Endothelial cell of umbilical vein (primary cell): ENCODE results near the gene TIAM1. TPM values are rescaled to one million over a fixed set of nuclear protein-coding genes. Genes with fewer than 3 reads are reported as not detected.

Experiments used
- BruUV-seq: library from RNA; stranded (reverse); fragments of 400-500 nt; replicated peaks from 2 replicates; lab custom pipeline; 2021; lab: Mats Ljungman, UMichigan
- CTCF ChIA-PET: fragments of 300-600, 350-600 bp; sonication (Branson Sonifier 250); formaldehyde crosslinking; loops from one replicate; lab custom pipeline; 2021; ENCODE audit warnings: antibody characterized with exemption, inconsistent platforms; lab: Charles Lee
- POLR2A ChIA-PET: fragments of 300-600, 350-600 bp; sonication (Branson Sonifier 250); formaldehyde crosslinking; loops from one replicate; lab custom pipeline; 2021; ENCODE audit warnings: antibody characterized with exemption, inconsistent platforms; lab: Charles Lee
- DNase-seq: peaks from one replicate; pipeline ENCODE4 v3.0.0-alpha.2; 2011; ENCODE audit warnings: low read depth, low spot score
- FAIRE-seq: peaks from 2 replicates; lab custom pipeline; 2011; peaks lifted over from hg19 to GRCh38; lab: Jason Lieb, UNC
- H2AFZ ChIP-seq: 2 replicates; pipeline ENCODE4 v1.6.0; 2012; ENCODE audit warnings: low read depth, low read length, control low read depth, inconsistent platforms
- H3K27ac ChIP-seq: 2 replicates; pipeline ENCODE4 v1.5.1; 2011; ENCODE audit warnings: low read depth, mild to moderate bottlenecking, control low read depth, low read length, moderate library complexity; ENCODE audit not compliant: insufficient read depth
- H3K27me3 ChIP-seq, 2 experiments: 2 replicates each; pipeline versions ENCODE4 v1.6.0 to v1.6.1; 2011; ENCODE audit warnings: low read length in 2 of 2, mixed read lengths in 1 of 2; ENCODE audit not compliant: control insufficient read depth in 2 of 2, insufficient read depth in 2 of 2
- H3K36me3 ChIP-seq, 2 experiments: 2 replicates in 1 of 2; 3 replicates in 1 of 2; pipeline ENCODE4 v1.5.1; 2011; ENCODE audit warnings: low read length in 2 of 2, mild to moderate bottlenecking in 1 of 2, moderate library complexity in 1 of 2; ENCODE audit not compliant: control insufficient read depth in 2 of 2, insufficient read depth in 2 of 2; ENCODE audit errors: extremely low read depth in 1 of 2
- H3K4me1 ChIP-seq: 3 replicates; pipeline ENCODE4 v1.5.1; 2011; ENCODE audit warnings: mild to moderate bottlenecking, low read length; ENCODE audit not compliant: control insufficient read depth, insufficient read depth; ENCODE audit errors: extremely low read depth
- H3K4me2 ChIP-seq: 2 replicates; pipeline ENCODE4 v1.6.1; 2011; ENCODE audit warnings: low read length, control low read depth, mixed read lengths; ENCODE audit not compliant: insufficient read depth
- H3K4me3 ChIP-seq, 3 experiments: fragments of 200-600 bp in 1 of 3; sonication (generic), shearing (Covaris generic) in 1 of 3; replicated peaks in 1 of 3; 2 replicates each; pipeline ENCODE4 v1.5.1; 2011 to 2016; ENCODE audit warnings: control low read depth in 3 of 3, low read length in 3 of 3, mild to moderate bottlenecking in 2 of 3, inconsistent platforms in 1 of 3, low read depth in 1 of 3, moderate library complexity in 1 of 3; ENCODE audit not compliant: insufficient read depth in 1 of 3
- H3K79me2 ChIP-seq: 2 replicates; pipeline ENCODE4 v1.6.0; 2012; ENCODE audit warnings: low read length, inconsistent platforms; ENCODE audit not compliant: control insufficient read depth, insufficient read depth
- H3K9ac ChIP-seq: replicated peaks from 2 replicates; pipeline ENCODE3; 2011; ENCODE audit warnings: low read length, control low read depth; ENCODE audit not compliant: insufficient read depth; ENCODE audit errors: extremely low read depth
- H3K9me1 ChIP-seq: replicated peaks from 3 replicates; pipeline ENCODE4 v1.6.0; 2011; ENCODE audit warnings: mild to moderate bottlenecking, low read length; ENCODE audit not compliant: control insufficient read depth, insufficient read depth; ENCODE audit errors: extremely low read depth
- H3K9me3 ChIP-seq: replicated peaks from 2 replicates; pipeline ENCODE4 v1.5.1; 2012; ENCODE audit warnings: low read length, inconsistent platforms; ENCODE audit not compliant: control insufficient read depth, insufficient read depth
- H4K20me1 ChIP-seq: replicated peaks from 2 replicates; pipeline ENCODE3; 2011; ENCODE audit warnings: mild to moderate bottlenecking, low read length; ENCODE audit not compliant: control insufficient read depth, insufficient read depth; ENCODE audit errors: extremely low read depth
- CTCF ChIP-seq, 2 donors: IDR thresholded peaks; 1 replicate in 1 of 2; 2 replicates in 1 of 2; pipeline ENCODE4 v1.5.1; 2011; ENCODE audit warnings: low read length in 2 of 2, mild to moderate bottlenecking in 2 of 2, moderate library complexity in 2 of 2, control low read depth in 1 of 2, inconsistent platforms in 1 of 2, low read depth in 1 of 2; ENCODE audit not compliant: insufficient read depth in 1 of 2; ENCODE audit errors: extremely low read depth in 1 of 2
- EZH2 ChIP-seq: IDR thresholded peaks from 2 replicates; pipeline ENCODE4 v1.6.1; 2012; ENCODE audit warnings: borderline replicate concordance, low read depth, mild to moderate bottlenecking, moderate library complexity, low read length, inconsistent platforms; ENCODE audit not compliant: severe bottlenecking
- FOS ChIP-seq: IDR thresholded peaks from 2 replicates; pipeline ENCODE4 v1.6.1; 2011; ENCODE audit warnings: mild to moderate bottlenecking, low read length, moderate library complexity, borderline replicate concordance; ENCODE audit not compliant: insufficient read depth
- GATA2 ChIP-seq: IDR thresholded peaks from 2 replicates; pipeline ENCODE4 v1.7.0; 2011; ENCODE audit warnings: low read depth, mild to moderate bottlenecking, moderate library complexity, mixed read lengths, low read length; ENCODE audit not compliant: insufficient read length, insufficient read depth
- JUN ChIP-seq: IDR thresholded peaks from 2 replicates; pipeline ENCODE4 v1.6.1; 2011; ENCODE audit warnings: borderline replicate concordance, low read depth; ENCODE audit not compliant: insufficient read length, insufficient read depth
- MAX ChIP-seq: IDR thresholded peaks from 2 replicates; pipeline ENCODE4 v1.6.1; 2011; ENCODE audit not compliant: insufficient read depth, insufficient read length
- MYC ChIP-seq: IDR thresholded peaks from one replicate; pipeline ENCODE4 v1.6.1; 2011; ENCODE audit warnings: mild to moderate bottlenecking, low read depth, low read length
- POLR2A ChIP-seq: IDR thresholded peaks from 2 replicates; pipeline ENCODE4 v1.6.1; 2012; ENCODE audit warnings: low read depth, mild to moderate bottlenecking, control low read depth, low read length
- POLR2AphosphoS5 ChIP-seq: IDR thresholded peaks from 2 replicates; pipeline ENCODE4 v1.6.1; 2012; ENCODE audit warnings: low read depth, mild to moderate bottlenecking, control low read depth, low read length, moderate library complexity; ENCODE audit not compliant: insufficient read depth
- dilution Hi-C: fragments of 300-500 bp; cut with MboI; formaldehyde crosslinking; loops from one replicate; pipeline ENCODE4 v1.15.0; 2019; ENCODE audit warnings: low sequenced_read_pairs; ENCODE audit not compliant: extremely low pct_ligation_motif_present
- intact Hi-C: fragments of 100-400 bp; cut with micrococcal nuclease; formaldehyde crosslinking; loops from one replicate; pipeline ENCODE4 v1.10.0; 2022
- polyA plus RNA-seq, 4 experiments: library from polyadenylated mRNA; depleted of rRNA in 3 of 4; stranded (reverse) in 3 of 4; unstranded in 1 of 4; fragments of >200 nt; gene quantifications; 2 replicates each; pipeline versions ENCODE4 v1.2.1 to v1.2.3, GENCODE V29; 2011 to 2012; ENCODE audit warnings: missing spikeins in 1 of 4
- total RNA-seq: library from RNA; stranded (reverse); gene quantifications from 2 replicates; pipeline ENCODE4 v1.2.3, GENCODE V29; 2021

Gene TIAM1
- total and polyA plus RNA-seq, 2 donors (not counting 3 experiments of a cell fraction or from before 2014, with no cell fraction given), result 0.21 to 0.86 TPM

- no peaks in the 10 kb centered on the region for H4K20me1 ChIP-seq
- no peaks in the 10 kb centered on the region for H3K79me2 ChIP-seq
- H3K9ac ChIP-seq, result no peak overlapping the region
- H3K27me3 ChIP-seq, result no peaks in the 10 kb centered on the region
- H3K4me2 ChIP-seq, result no peak overlapping the region
- no peaks in the 10 kb centered on the region for H3K9me3 ChIP-seq
- H3K4me3 ChIP-seq, result no peak overlapping the region
- ChIA-PET POLR2A (no interaction called here), CTCF (no interaction called here)
- no TSS peak for BruUV-seq
- dilution Hi-C loops (no loop called here), intact Hi-C loops (no loop called here)
- no peaks in the 10 kb centered on the region for H3K9me1 ChIP-seq
- DNase-seq (no peak), FAIRE-seq (no peak)
- no peak overlapping the region for H3K27ac ChIP-seq
- H3K4me1 ChIP-seq, result no peaks in the 10 kb centered on the region
- no peaks in the 10 kb centered on the region for H3K36me3 ChIP-seq
- TF ChIP-seq GATA2 (no peak), POLR2AphosphoS5 (no peak), POLR2A (no peak), JUN (no peak), EZH2 (no peak), FOS (no peak), MYC (no peak), MAX (no peak), CTCF (IDR thresholded peaks at IDR 0.05; ENCODE audit: extremely low read depth in 1 of 2, insufficient read depth in 1 of 2, low read depth in 1 of 2, low read length in 2 of 2) (no peak)
- no peak overlapping the region for H2AFZ ChIP-seq
Measured at GRCh38 chr21:31111093-31111492, 233.0 kb downstream of the TIAM1 start.
